C4-2B (cell line): ENCODE data around the gene LIM2.

Source experiments
- ZFX ChIP-seq: fragments of 450-650 bp; IDR thresholded peaks from 2 replicates; pipeline ENCODE4 v1.6.1; 2017
- TF ChIP-seq, protein P1 (sequence below): fragments of 450-650 bp; conservative IDR thresholded peaks from 2 replicates; pipeline ENCODE4 v1.5.1; 2017; ENCODE audit warnings: mild to moderate bottlenecking

DNA sequence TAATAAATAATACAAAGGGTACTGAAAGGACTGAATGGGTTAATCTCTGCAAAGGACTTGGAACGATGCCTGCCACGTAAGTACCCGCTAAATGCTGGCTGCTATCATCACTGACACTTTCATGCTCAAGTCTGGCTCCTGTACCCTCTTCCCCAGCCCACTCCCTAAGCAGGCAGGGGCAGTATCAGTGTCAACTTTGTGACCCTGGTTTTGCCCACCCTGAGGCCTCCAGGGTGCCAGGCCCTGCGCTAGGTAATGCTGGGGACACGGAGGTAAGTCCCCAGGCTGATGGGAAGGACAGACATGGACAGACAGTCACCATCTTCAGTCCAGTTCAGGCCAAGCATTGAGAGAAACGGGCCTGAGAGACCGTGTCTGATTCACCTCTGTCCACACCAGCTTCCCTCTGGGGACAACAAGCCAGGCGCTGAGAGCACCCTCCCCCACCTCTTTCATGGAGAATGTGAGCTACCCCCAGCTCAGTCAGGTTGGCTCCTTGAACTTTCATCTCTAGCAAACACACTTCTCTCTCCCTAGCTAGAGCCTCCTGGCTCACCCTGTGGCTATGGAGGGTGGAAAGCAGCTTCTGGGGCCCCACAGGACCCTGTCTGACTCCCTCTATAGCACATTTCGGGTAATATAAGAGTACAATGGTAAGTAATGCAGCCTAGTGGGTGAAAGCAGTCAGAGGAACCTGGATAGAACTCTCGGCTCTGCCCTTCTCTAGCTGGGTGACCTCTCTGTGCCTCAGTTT lies 22.4 kb downstream of the LIM2 start:
- TF ChIP-seq, protein P1, sequence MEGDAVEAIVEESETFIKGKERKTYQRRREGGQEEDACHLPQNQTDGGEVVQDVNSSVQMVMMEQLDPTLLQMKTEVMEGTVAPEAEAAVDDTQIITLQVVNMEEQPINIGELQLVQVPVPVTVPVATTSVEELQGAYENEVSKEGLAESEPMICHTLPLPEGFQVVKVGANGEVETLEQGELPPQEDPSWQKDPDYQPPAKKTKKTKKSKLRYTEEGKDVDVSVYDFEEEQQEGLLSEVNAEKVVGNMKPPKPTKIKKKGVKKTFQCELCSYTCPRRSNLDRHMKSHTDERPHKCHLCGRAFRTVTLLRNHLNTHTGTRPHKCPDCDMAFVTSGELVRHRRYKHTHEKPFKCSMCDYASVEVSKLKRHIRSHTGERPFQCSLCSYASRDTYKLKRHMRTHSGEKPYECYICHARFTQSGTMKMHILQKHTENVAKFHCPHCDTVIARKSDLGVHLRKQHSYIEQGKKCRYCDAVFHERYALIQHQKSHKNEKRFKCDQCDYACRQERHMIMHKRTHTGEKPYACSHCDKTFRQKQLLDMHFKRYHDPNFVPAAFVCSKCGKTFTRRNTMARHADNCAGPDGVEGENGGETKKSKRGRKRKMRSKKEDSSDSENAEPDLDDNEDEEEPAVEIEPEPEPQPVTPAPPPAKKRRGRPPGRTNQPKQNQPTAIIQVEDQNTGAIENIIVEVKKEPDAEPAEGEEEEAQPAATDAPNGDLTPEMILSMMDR = no peak
- TF ChIP-seq ZFX = no peak
